ENCODE results near the gene HYAL3.
"Not testable (repeated sequence)": the region's sequence is repeated elsewhere in the genome, so short reads cannot be mapped to it uniquely, and the experiment has no call there.

Gene HYAL3

DNA sequence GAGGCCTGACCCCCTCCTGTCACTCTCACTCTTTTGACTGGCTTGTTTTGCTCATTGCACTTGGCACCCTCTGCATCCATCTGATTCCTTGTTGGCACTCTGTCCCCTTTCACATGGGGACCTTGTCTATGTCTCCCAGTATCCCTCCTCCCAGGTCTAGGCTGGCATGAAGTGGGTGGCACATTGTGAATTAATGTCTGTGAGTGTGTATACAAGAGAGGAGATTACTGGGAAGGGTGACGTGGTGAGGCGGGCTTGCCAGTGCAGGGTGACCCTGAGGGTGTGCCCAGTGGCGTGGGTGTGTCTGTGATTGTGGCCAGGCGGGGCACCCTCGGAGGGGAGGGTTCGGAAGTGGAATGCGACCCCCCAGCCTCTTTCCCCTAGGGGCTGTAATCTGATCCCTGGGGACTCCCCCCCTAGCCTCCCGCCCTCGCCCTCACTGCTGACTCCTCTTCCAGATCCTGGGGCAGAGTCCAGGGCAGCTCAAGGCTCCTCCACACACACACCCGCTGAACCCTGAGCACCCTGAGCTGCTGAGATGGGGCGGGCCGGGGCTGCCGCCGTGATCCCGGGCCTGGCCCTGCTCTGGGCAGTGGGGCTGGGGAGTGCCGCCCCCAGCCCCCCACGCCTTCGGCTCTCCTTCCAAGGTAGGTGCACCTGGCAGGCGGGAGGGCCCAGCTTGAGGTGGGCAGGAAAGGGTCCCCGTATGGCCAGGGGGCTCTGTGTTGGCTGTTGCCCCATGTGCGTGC is 30.3 kb downstream of the HYAL3 start, which contains the start of gene SEMA3B:
Gene SEMA3B, plus strand, starts transcription at position 445 of the 749 bp plus-strand sequence. Its CDS starts 94 bp downstream, at position 539.
- no peak for DNase-seq

DNA sequence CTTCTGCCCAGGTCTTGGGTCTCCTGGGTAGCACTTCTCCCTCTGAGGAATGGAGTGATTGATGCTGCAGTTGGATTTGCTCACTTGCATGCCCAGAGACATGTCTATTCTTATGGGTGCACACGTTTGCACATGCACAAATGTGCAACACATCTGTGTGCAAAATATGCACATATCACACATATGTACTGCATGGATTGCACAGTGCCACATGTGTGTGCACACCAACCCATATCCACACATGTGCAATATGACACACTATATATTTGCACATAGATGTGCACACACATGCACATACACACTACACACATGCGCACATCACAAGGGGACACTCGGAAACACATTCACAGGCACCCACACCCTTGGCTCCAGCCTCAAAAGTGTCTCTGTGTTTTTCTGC is 30.9 kb downstream of the HYAL3 start:
- no peak for DNase-seq

DNA sequence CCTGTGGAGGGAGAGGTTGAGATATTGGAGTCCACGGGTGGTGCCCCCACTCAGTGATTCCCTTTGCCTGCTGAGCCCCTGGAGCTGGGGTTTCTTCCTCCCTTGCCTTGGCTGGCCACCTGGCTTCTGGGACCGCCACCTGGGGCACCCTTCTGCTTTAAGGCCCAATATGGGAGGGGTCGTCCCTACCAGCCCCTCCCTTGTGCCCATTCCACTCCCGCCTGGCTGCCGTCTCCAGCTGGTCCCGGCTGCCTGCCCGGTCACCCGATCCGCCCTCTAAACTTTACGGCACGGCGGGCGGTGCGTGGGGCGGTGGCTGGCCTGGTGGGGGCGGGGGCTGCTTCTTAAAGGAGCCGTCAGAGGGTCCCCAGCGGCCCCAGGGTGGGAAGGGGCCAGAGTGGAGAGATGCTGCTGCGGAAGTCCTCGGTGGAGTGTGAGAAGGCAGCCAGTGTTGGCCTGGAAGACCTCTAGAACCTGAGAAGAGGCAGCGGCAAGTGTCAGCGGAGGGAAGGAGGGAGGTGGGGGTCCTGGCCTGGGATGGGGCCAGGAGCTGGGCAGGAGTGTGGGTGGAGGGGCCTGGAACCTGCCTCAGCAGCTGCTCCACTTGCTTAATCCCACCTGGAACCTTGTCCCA is 31.8 kb downstream of the HYAL3 start:
- no peak for DNase-seq

DNA sequence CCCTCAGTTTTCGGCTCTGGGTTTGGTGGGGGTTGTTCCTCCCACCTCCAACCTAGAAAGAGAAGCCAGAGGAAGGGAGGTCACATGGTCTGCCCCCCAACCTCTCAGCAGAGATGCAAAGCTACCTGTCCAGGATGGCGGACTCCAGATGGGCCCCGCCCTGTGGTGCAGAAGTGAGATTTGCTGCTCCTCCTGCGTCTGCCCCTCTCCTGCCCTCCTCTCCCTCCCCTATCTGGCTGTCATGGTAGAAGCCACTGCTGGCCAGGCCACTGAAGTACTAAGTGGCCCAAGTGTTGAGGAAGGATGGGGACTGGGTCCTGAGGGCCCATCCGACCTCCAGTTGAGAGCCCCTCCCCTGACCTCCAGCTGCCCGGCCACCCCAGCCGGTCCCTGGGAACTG is 32.4 kb downstream of the HYAL3 start:
- no peak for DNase-seq

DNA sequence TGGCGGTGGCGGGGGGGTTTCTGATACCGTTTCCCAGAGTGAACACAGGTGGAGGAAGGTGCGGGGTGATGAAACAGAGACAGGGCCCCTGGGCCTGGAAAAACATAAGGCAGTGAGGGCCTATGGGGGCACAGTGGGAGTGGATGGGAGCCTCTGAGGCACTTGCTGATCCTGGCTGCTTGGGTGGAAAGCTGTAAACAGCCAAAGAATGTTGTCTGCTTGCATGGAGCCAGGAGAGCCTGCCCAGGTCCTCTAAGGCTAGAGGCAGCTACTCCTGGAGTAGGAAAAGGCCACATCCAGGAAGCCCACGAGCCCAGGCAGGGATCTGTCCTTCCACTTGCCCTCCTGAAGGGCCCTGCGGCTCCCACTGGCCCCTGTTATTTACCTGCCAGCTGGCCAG is 33.2 kb downstream of the HYAL3 start:
- no peak for DNase-seq

DNA sequence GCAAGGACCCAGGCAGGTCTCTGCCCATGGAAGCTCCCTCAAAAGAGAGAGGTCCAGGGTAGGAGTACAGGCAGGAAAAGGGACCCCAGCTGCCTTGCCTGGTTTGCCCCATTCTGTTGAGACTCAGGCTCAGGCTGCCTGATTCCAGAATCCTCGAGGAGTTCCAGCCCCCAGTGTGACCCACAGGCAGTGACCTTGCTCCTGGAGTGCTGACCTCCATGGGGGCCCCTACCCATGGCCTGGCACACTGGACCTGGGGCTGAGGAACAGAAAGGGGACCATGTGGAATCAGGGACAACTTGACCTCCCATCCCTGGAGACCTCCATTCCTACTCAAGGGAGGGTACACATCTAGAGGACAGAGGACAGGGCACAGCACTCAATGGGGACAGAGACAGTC is 33.6 kb downstream of the HYAL3 start:
- DNase-seq: no peak

DNA sequence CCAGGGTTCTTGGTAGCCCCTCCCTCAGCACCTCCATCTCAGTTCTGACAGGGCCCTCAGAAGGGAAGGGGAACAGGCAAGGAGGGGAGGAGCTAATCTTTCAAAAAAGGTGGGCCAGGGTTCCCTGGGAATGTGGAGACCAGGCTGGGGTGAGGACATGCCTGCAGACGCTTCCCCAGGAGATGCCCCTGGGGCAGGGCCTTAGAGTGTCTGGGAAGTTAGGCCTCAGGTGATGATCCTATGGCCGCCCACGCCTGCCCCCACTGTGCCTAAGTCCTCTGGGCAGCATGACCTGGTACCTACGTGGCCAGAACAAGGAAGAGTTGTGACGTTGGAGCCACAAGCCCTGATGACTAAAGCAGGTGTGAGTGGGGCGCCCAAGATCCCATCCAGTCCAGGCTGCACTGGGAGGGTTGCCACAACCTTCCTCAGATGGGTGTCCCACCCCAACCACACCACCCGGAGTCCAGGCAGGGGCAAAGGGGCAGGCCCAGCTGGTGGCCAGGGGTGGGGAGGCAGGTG is 34.2 kb downstream of the HYAL3 start:
- DNase-seq: no peak

DNA sequence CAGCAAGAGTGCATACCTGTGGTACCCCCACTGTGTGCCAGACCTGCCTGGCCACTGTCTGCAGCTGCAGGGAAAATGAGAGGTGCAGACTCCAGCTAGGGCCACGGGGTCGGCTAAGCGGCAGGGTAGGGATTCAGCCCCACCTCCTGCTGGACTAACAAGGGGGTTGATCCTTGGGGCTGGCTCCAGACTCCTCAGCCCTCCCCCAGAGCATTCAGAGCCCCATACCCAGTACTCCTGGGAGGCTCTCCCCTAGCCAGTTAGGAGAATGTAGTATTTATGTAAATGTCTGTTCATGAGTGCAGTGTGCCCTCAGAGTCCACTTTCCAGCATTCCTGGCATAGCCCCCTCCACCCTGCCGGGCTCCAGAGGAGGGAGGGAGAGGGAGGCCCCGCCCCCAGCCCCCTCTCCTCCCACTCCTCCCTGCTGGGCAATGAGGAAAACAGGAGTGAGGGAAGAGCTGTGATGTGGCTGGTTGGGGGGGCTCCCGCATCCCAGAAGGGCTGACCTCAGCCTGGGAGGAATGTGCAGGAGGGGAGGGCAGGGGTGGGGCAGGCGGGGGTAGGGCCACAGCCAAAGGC is 34.7 kb downstream of the HYAL3 start:
- DNase-seq: no peak

DNA sequence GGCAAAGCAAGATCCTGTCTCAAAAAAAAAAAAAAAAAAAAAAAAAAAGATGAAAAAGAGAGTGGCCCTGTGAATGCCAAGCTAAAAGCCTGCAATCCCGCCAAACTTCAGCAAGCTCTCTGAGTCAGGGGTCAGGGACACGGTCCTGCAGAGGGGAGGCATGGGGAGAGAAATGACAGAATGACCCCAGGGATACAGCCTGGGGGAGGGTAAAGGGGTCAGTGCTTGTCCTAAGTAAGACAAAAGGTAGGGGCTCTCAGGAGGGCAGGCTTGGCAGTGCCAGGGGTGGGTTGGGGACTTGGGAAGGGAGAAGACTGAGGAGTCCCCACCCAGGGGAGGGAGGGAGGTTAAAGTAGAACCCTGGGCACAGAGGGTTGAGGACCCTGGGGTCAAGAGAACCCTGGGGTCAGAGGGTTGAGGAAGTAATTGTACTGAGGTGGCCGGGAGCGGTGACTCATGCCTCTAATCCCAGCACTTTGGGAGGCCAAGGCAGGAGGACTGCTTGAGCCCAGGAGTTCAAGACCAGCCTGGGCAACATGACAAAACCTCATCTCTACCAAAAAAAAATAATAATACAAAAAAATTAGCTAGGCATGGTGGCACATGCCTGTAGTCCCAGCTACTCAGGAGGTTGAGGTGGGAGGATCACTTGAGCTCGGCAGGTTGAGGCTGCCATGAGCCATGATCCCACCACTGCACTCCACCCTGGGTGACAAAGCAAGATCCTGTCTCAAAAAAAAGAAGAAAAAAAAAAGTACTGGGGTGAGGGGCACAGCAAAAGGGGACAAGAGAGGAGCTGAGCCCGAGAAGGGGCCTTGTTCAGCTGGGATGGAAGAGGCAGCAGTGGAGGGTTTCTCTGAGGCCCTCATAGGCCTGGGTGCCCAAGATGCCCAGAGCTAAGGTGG is 35.5 kb downstream of the HYAL3 start:
- no peak for DNase-seq

DNA sequence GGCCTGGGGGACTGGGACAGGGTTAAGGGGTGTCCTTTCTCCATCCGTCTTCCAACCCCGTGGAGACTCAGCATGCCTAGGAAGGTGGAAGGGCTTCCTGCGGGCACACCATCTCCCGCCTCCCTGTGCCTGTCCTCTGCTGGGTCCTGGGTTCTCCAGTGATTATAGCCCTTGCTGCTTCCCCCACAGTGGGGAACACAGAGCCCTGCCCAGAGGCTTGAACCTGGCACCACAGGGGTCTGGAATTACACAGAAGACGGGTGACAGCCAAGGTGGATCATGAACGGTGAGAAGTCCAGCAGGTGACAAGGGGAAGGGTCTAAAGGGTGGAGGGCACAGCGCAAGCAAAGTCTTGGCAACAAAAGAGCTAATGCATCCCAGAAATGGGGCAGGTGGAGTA is 36.4 kb downstream of the HYAL3 start:
- DNase-seq: no peak

DNA sequence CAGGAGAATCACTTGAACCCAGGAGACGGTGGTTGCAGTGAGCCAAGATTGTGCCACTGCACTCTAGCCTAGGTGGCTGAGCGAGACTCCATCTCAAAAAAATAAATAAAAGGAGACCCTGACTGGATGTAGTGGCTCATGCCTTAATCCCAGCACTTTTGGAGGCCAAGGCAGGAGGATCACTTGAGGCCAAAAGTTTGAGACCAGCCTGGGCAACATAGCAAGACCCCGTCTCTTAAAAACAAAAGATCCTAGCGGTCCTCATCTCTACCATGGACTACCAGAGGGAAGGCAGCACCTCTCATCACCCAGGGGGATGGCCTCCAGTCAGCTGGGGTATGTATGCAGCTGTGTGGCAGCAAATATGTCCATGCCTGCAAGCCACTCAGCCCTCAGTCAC is 37.0 kb downstream of the HYAL3 start:
- not testable (repeated sequence) for DNase-seq

DNA sequence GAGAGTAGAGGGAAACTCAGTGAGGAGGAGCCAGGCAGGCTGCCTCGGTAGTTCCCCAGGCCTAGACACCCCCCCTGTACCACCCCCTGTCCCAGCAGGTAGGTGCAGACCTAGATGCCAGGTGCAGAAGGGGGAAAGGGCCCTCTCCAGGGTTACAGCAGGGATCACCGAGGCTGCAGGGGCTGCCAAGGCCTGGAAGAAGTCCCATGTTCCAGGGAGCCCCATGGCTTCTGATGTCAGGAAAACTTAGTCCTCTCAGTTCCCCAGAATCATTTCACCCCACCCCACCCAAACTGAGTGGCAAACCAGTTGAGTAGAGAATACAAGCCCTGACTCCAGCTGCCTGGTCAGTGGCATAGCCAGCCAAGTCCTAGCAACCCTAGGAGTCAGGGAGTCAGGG is 37.7 kb downstream of the HYAL3 start:
- DNase-seq: no peak

DNA sequence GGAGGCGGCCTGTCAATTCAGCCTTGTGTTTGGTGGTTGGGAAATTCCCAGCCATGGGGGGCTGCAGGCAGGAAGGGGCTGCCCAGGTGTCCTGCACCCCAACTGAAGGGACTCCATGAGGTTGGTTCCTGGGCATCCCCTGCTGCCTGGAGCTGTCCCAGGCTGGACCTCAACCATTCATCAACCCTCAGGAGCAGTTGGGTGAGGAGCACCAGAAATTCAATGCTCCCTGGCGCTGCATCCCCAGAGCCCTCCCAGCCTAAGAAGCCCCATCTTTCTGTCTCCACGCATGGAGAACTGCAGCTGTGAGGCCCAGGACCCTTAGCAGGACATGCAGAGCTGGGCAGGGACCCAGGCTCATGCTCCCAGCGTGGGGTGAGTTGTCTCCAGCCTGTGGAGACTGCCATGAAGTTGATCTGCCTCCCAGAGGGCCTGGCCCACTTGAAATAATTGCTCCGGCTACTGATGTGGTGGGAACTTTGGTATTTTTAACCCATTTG is 38.2 kb downstream of the HYAL3 start:
- no peak for DNase-seq

DNA sequence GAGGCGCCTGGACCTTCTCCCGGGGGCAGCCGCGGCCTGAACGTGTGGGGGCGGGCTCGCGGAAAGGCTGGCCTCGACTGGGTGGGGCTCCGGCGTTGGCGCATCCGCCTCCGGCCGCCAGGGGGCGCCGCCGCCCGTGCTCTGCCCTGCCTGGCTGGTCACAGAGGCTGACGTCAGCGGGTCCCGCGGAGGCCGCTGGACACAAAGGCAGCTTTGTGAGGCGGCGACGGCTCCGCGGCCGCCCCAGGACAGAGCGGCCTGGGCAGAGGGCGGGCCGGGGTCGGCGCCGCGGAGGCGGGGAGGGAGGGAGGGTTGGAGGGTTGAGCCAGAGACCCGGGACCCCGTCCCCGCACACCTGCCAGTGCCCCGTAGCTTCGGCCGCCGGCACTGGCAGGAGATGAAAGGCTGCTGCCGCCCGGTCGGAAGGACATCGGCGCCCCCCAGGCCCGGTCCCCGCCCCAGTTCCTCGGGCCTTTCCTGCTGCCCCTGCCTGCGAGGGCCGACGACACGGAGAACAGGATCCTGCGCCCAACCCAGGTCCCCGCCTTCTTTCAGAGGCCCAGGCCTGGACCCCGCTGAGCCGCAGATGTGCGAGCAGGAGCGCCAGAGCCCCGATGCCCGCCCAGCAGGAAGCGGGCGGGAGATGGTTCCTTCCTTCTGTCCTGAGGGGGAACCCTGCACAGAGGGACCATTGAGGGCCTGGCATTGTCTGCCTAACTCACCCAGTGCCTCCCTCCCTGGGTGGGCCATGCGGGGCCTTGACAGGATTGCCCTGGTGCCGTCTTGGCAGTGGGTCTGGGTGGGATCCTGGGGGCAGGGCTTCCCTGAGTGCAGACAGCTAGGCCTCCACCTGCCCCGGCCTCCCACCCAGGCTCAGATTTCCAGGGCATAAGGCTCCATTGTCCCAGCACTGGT is 38.9 kb downstream of the HYAL3 start:
- peak; percentile 55 for DNase-seq

DNA sequence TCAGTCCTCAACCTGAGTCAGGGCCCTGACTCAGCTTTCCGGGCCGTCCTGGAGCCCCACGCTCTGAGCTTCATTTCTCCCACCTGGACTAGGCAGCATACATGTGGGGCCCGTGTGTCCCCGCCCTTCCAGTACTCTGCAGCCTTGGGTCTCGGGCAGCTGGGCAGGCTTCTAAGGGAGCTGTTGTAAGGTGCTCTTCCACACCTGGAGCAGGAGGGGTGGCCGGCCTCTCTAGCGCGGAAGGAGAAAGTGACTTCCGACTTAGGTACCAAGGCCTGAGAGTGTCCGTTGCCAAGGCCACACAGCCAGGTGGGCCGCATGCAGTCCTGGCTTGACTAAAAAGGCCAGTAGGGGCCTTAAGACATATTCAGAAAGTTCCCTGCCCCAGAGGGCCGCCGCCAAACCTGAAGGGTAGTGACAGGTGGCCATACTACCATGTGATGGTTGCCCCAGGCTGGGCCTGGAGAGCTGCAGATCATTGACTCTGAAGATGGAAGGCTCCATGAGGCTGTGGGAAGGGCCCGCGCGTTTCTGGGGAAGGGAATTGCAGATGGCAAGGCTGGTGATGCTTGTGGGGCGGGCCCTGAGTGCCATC is 39.7 kb downstream of the HYAL3 start:
- DNase-seq: no peak

DNA sequence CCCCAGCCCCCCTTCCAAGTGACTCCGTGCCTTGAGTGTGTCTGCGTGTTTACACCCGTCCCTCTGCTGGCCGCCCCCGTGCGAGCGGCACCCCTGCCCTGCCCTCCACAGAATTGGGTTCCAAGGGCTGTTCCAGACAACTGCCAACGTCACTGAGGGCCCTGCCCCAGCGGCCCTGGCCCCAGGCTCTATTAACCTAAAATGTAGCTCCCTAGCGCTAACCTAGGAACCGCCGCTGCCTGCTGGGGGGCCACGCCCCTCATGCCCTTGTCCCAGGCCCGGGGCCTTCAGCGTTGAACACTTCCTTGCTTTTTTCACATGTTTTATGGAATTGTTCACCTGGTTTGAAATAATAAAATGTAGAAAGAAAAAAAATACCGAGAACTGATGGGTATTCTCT is 40.2 kb downstream of the HYAL3 start:
- DNase-seq: no peak

DNA sequence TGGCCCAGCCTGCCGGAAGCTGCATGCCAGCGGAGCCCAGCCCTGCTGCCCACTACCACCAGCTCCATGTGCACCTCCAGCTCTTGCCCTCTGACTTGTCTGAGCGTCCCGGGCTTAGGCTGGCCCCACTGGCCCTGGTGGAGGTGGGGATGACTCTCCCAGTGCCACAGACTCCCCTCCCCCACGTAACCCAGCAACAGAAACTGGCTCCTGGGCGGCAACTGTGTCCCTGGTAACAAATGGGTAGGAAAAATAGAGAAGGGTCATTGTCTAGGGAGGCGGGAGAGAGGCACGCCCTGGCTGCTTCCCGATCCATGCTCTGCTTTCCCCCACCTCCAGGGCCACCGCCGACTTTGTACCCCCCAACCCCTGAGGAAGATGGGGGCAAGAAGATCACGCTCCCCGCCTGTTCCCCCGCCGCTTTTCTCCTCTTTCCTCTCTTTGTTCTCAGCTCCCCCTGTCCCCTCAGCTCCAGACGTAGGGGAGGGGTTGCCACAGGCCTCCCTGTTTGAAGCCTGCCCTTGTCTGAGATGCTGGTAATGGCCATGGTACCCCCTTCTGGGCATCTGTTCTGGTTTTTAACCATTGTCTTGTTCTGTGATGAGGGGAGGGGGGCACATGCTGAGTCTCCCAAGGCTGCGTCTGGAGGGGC is 41.0 kb downstream of the HYAL3 start:
- no peak for DNase-seq

DNA sequence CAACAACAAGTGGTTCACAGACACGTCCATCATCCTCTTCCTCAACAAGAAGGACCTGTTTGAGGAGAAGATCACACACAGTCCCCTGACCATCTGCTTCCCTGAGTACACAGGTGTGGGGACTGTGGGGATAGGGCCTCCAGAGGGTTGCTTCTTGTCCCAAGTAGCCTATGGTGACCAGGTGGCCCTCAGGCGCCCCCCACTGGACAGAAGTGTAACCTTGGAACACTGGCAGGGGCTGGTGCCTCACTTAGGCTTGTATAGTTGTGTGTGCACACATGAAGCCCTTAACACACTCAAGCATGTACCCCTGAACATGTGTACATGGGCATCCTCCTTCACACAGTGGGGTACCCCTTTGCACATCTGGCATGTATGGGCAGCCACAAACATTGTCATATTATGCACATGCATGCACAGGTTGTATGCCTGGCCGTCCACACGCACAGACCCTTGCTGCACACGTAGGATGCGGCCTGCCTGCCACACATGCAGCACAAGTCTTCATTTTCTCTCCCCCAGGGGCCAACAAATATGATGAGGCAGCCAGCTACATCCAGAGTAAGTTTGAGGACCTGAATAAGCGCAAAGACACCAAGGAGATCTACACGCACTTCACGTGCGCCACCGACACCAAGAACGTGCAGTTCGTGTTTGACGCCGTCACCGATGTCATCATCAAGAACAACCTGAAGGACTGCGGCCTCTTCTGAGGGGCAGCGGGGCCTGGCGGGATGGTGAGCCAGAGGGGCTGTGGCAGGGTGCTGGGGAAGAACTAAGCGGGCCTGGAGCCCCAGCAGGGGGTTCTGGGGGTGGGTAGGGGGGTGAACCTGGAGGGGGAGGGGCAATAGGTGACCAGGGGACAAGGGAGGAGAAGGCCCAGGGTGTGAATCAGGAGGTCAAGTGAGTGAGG is 42.0 kb downstream of the HYAL3 start:
- DNase-seq: no peak

DNA sequence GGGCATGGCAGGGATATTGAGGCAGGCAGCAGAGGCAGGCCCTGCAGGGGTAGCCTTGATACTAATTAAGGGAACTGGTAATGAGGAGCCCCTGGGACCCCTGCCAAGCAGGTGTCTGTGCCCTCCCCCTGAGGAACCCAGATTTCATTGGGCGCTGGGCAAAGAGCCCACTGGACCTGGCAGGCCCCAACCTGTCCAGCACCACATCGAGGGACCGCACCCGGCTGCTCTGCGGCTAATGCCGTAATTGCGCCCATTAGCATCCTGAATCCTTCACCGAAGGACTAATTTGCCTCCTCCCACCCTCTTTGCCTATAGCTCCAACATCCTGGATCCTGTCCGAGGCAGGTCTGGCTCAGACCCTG is 44.0 kb downstream of the HYAL3 start:
- no peak for DNase-seq

Measured in NK-92 treated with Interleukin-12 subunit alpha and Interleukin-12 subunit beta, amount 100 ng/mL, for 24 hours (cell line).